Stimulated activated CD4-positive, alpha-beta T cell treated with anti-CD3 and anti-CD28 coated beads, Interleukin-4, amount 100 ng/mL, for 1 hour (primary cell): Measurements from ENCODE around the gene CYP2F1.
"Not testable (repeated sequence)": the region's sequence is repeated elsewhere in the genome, so short reads cannot be mapped to it uniquely, and the experiment has no call there.

ENCODE experiments used
- DNase-seq: peaks from one replicate; pipeline ENCODE4 v3.0.0-alpha.2; 2020

Gene CYP2F1

DNA sequence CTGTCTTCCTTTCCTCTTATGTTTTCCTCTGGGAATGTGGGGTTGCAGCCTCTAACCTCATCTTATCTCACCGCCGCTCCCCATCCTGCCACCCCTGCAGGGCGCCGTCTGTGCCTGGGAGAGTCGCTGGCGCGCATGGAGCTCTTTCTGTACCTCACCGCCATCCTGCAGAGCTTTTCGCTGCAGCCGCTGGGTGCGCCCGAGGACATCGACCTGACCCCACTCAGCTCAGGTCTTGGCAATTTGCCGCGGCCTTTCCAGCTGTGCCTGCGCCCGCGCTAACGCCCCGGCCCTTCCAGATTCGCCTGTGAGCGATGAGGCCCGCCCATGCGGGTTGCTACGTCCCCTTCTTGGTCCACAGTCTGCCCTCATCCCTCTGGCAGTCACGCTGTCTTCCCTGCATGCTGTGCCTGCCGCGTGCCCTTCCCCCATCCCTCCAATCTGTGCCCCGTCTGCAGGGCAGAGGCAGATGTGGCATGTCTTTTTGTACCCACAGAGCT lies 13.6 kb downstream of the CYP2F1 start:
- peak; percentile 85 for DNase-seq

DNA sequence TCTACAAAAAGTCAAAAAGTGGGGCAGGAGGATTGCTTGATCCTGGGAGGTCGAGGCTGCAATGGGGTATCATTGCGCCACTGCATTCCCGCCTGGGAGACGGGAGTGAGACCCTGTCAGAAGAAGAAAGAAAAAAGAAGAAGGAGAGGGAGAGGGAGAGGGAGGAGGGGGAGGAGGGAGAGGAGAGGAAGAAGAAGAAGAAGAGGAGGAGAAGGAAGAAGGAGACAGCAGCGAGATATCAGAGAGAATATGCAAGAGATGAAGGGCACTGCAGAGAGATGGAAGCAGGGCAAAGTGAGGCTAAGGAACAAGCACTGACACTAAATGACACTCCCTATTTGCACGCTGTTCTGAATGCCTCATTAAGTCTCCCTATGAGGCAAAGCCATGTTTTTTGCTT lies 14.5 kb downstream of the CYP2F1 start:
- no peak for DNase-seq

DNA sequence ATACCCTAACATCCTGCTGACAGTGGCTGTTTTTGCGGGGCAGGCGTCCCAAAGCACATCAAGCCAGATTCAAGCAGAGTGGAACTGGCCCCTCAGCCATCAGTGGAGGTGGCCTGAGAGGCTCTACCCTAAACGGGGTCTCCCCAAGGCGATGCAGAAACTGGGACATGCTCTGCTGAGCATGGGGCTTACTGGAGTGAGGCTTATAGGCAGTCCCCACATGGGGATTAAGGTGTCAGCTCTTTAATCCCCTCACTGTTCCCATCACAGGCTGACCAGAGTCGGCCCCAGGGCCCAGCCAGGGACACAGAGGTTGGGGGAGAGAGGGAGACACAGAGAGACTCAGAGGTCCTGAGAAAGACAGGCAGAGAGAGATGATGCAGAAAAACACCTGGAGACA lies 17.0 kb downstream of the CYP2F1 start:
- DNase-seq: no peak

DNA sequence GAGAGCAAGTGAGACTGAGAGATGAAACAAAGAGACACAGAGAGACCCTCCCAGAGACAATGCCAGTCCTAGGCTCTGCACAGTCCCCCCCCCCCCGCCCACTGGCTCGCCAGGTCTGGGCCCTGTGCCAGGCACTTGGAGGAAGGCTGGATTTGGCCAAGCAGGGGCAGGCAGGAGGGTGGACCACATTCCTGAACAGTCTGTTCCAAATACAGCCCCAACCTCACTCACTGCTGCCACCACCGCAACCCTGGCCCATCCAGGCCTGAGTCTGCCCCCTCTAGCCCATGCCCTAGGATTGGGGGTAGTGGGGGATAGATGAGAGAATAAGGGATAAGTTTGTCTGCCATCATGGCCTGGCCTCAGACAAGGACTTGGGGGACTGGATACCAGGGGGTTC lies 19.0 kb downstream of the CYP2F1 start:
- DNase-seq: no peak

DNA sequence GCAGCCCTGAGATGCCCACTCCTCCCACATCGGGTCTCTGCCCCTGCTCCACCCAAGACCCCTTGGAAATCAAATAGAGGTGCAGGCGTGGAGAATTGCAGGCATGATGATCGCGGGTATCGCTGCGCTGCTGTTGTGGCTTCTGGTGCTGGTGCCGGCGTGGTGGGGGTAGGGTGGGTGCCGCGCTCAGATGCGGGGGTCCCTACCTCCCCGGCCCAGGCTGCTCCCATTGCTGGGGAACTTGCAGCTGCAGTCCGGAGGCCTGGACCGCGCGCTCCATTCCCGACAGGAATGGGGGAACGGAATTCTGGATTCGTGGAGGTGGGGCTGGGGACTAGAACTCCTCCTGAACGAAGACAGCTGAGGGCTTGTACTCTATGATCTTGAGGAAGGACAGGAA lies 20.4 kb downstream of the CYP2F1 start:
- no peak for DNase-seq

DNA sequence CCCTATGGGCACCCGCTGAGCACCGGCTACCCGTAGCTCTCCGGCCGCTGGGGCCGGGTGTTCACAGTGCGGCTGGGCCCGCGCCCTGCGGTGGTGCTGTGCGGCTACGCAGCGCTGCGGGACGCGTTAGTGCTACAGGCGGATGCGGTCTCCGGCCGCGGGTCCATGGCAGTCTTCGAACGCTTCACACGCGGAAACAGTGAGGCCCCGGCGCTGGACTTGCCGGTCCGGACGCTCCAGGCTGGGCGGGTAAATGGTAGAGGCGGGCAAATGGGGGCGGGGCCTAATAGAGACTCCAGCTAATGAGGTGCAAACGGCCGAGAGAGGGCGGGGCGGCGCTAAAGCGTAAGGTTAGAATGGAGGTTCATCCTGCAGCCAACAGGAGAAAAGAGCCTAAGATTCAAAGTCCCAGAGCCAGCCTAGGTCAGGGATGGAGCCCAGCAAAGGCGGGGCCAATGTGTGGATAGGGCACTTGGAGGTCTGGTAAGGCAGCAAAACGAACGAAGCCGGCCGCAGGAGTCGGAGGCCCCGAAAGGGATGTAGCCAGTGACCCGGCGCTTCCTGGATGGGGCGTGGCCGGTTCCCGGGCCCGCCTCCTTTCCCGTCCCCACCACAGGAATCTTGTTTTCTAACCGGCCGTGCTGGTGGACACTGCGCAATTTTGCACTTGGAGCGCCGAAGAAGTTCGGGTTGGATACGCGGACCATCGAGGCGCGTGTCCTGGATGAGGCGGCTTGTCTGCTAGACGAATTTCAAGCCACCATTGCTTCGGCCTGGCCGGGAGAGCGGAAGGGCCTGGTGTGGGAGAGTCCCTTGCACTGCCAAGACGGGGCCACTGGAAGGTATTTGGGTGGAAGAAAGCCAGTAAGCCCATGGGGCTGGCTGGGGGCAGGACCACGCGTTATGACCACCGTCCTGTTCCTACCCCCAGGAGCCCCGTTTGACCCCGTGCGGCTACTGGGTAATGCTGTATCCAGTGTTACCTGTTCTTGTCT lies 21.5 kb downstream of the CYP2F1 start:
- DNase-seq: peak; percentile 44

DNA sequence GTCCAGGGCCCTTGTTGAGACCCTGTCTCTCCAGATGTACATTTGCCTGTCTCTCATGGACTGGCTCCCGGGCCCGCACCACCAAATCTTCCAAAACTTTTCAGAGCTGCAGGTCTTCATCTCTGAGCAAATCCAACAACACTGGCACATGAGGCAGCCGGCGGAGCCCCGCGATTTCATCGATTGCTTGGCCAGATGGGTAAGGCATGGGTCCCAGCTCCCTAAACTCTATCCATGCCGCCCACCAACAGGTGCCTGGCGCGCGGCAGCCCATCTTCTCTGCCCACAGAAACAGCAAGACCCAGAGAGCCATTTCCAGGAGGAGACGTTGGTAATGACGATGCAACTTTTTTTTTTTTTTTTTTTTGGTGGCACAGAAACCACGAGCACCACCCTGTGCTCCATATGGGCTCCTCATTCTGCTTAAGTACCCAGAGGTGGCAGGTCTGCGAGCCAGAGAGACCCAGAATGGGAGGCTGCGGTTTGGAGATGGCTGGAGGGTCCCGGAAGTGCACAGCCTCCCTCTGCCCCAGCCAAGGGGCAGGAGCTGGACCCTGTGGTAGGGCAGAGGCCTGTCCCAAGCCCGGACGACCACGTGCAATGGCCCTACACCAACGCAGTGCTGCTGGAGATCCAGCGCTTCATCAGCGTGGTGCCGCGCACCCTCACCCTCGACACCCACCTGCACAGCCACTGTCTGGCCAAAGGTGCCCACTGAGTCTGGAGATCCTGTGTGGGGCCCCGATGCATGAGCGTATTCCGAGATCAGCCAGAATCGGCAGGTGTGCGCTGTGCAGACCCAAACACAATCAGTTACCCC lies 22.6 kb downstream of the CYP2F1 start:
- DNase-seq: no peak

DNA sequence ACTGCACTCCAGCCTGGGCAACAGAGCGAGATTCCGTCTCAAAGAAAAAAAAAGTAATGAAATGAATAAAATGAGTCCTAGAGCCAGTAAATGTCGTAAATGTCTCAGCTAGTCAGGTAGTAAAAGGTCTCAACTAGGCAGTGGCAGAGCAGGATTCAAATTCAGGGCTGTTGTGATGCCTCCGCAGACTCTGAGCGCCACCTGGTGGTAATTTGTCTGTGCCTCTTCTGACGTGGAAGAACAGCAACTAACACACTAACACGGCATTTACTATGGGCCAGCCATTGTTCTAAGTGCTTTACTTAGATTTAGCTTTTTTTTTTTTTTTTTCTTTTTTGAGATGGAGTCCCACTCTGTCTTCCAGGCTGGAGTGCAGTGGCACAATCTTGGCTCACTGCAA lies 30.2 kb downstream of the CYP2F1 start:
- DNase-seq: peak; percentile 83

DNA sequence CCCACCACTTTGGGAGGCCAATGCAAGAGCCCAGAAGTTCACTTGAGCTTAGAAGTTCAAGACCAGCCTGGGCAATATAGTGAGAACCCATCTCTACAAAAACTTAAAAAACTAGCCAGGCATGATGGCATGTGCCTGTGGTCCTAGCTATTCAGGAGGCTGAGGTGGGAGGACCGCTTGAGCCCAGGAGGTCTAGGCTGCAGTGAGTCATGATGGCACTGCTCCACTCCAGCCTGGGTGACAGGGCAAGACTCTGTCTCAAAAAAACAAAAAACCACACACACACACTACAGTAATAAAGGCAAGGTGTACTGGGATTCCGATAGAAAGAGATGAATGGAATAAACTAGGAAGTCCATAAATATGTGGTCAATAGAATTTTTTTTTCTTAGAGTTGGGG lies 35.6 kb downstream of the CYP2F1 start:
- DNase-seq: no peak

DNA sequence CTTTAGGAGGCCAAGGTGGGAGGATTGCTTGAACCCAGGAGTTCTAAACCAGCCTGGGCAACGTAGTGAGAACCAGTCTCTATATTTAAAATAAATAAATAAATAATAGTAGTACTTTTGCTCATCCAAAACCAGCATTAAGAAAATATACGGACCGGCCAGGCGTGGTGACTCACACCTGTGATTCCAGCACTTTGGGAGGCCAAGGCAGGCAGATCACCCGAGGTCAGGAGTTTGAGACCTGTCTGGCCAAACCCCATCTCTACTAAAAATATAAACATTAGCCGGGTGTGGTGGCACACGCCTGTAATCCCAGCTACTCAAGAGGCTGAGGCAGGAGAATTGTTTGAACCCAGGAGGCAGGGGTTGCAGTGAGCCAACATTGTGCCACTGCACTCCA lies 36.8 kb downstream of the CYP2F1 start:
- not testable (repeated sequence) for DNase-seq

DNA sequence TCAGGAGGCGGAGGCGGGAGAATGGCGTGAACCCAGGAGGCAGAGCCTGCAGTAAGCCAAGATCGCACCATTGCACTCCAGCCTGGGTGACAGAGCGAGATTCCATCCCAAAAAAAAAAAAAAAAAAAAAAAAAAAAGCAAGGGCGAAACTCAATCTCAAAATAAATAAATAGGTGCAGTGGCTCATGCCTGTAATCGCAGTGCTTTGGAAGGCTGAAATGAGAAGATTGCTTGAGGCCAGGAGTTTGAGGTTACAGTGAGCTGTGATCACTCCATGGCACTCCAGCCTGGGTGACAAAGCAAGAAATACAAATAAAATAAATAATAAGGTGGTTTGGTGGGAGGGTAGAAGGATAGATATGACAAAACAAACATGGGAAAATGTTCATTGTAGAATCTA lies 39.8 kb downstream of the CYP2F1 start:
- DNase-seq: no peak

DNA sequence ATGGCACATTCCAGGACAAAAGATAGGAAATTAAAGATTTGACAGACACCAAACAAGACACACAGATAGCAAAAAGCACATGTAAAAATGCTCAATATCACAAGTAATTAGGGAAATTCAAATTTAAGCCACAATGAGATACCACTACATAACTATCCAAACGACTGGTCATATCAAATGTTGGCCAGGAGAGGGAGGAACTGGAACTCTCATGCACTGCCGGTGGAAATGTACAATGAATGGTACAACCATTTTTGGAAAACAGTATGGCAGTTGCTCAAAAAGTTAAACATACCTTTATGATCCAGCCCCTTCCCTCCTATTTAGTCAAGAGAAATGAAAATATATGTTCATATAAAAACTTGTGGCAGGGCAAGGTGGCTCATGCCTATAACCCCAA lies 42.0 kb downstream of the CYP2F1 start:
- DNase-seq: no peak

DNA sequence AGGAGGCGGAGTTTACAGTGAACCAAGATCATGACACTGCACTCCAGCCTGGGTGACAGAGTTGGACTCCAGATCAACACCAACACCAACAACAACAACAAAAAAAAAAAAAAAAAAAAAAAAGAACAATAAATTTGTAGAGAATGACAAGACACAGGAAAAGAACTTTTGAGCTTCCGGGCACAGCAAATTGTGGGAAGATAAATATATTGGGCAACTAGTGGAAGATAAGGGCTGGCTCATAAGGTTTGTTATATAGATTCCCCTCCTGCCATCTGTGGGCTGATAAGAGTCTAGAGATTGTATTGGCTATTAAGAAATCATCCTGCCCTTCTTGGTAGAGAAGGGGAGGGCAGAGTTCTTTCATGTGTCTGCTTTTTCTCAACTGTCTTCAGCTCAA lies 45.6 kb downstream of the CYP2F1 start:
- DNase-seq: no peak

DNA sequence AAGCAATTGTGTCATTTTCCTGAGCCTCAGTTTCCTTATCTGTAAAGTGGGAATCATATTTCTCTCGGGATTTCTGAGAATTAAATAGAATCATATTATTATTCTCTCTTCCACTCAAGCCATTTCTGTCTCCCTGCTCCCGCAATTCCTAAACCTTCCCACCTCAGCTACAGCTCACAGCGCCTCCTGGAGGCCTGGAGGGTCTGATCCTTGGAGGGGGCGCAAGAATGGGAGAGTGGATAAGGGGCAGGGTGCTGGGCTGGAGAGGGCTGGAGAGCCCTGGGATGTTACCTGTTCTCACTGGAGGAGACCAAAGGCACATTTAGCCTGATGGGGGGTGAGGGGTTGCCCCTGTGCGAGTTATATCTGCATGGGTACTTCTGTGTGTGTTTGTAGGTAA lies 47.7 kb downstream of the CYP2F1 start:
- DNase-seq: no peak

DNA sequence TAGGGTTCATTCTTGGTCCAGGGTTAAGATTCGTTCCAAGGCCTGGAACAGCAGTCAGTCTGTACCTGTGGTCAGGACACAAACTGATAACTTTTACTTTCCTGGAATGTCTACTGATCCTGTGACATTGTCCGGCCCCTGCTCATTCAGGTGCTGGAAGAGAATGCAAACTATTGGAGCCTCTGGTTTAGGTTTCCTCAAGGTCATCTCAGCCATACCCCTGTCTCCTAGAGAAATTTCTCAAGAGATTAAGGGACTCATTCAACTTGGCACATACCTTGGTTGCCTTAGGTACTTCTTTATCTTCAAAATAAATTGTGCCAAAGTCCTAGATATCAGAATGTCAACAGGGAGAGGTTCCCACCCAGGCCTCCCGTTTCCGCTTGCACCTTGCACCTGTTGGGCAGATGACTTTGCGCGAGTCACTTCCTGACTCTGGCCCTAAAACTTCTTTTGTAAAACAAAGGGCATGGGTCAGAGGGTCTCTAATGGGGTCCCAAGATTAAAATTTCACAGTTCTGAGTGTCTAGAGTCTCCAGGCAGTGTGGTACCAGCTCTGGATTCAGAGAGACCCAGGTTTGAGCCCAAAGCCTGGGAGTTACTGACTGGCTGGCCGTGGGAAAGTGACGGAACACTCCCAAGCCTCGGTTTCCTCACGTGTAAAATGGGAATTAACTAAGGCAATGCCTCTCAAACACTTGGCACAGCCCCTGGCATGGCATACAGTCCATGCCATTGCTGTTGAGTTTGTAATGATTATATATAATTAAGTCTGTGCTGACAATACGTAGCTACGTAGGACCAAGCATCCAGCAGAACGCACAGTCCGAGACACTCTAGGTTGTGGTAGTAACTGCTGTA lies 52.9 kb downstream of the CYP2F1 start:
- DNase-seq: no peak

DNA sequence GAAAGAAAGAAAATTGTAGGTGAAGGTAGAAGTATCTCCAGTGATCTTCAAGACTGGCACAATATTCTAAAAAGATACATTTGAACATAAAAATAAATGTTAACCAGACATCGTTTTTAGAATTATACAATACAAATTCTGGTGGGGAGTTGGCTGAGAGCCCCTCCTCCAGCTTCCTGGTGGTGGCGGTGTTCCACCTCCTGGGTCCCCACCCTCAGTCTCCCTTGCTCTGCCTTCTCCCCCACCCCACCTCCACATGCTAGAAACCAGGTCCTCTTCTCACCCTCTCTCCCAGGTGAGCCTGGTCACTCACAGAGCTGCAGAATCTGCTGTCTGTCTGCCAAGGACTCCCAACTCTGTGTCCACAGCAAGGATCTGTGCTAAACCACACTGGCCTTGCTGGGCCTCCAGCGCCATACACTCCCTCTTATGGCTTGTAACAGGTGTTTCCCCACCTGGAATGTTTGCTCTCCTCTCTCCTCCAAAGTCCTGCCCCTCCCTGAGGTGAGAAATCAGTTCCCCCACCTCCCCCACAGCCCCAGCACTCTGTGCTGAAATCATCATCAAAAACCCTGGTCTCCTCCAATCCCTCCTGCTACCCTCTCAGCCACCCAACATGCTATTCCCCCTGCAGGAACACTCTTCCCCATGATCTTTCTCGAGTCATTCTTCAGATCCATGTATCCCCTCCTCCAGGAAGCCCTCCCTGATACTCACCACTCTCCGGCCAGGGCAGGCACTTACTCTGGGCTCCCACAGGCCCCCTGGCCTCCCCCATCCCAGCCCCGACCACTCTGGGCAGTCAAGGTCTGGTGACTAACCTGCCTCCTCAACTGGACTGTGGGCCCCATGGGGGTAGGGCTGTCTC lies 58.3 kb downstream of the CYP2F1 start:
- no peak for DNase-seq

DNA sequence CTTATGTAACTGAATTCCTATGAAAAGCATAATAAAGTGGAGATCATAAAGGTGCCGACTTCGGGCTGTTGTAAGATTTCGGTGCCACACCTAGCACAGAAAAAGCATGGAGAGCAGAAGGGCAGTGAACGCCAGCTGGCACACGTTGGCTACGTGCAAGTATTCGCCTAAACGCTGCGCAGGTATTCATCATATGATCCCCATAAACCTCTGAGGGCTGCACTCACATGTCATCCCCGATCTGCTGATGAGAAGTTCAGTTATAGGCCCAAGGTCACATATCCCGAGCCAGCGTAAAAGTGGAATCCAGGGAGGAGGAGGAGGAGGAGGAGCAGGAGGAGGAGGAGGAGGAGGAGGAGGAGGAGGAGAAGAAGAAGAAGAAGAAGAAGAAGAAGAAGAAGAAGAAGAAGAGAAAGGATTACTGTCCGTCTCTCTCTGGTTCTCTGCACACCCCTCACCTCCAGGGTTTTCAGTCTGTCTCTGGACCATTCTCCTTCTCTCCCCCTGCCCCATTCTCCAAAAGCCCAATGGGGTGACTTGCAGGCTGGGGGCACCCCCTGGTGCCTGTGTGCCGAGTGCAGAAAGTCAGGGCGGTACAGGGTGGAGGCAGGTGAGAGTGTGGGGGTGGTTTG lies 60.2 kb downstream of the CYP2F1 start:
- DNase-seq: no peak

DNA sequence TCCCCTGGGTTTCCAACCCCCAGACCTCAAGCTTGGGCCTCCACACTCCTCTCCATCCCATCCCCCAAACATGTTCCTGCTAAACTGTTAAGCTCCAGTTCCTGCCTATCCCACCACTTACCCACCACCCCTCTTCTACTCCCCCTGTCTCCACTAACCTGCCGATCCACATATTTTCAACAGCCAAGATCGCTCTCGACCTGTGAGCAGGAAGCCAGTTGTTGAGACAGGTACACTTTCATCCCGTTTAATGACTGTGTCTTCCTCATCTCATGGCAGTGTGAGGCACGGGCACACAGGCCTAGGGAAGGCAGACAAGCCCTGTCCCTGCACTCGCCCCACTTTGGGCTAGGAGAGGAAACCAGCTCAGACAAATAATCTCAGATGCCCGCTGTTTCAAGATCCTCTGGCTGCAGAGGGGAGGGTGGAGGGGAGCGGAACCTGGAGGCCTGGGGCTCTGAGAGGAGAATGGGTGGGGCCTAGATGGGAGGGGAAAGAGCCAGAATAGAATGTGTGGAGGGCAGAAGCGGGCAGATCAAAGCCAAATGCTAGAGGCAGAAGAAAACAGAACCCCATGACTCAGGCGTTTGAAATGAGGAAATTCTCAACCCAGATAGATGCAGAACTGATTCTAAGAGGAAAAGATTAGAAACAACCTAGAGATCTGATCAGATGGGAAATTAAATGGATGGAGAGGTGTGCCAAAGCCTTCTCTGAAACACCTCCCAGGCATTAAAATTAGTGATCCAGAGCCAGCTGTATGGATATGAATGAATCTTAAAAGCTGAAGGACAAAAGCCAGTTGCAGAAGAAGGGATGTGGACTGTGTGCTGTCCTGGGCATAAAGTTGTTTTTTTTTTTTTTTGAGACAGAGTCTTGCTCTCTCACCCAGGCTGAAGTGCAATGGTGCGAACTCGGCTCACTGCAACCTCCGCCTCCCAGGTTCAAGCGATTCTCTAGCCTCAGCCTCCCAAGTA lies 61.9 kb downstream of the CYP2F1 start:
- DNase-seq: peak; percentile 26
